ENCODE data around the gene ATXN7L2. TPM values are rescaled to one million over a fixed set of nuclear protein-coding genes. Genes with fewer than 3 reads are reported as not detected.

ATXN7L2 gene
- total RNA-seq, 1 donor from 2014 or later: 19.6 TPM

DNA sequence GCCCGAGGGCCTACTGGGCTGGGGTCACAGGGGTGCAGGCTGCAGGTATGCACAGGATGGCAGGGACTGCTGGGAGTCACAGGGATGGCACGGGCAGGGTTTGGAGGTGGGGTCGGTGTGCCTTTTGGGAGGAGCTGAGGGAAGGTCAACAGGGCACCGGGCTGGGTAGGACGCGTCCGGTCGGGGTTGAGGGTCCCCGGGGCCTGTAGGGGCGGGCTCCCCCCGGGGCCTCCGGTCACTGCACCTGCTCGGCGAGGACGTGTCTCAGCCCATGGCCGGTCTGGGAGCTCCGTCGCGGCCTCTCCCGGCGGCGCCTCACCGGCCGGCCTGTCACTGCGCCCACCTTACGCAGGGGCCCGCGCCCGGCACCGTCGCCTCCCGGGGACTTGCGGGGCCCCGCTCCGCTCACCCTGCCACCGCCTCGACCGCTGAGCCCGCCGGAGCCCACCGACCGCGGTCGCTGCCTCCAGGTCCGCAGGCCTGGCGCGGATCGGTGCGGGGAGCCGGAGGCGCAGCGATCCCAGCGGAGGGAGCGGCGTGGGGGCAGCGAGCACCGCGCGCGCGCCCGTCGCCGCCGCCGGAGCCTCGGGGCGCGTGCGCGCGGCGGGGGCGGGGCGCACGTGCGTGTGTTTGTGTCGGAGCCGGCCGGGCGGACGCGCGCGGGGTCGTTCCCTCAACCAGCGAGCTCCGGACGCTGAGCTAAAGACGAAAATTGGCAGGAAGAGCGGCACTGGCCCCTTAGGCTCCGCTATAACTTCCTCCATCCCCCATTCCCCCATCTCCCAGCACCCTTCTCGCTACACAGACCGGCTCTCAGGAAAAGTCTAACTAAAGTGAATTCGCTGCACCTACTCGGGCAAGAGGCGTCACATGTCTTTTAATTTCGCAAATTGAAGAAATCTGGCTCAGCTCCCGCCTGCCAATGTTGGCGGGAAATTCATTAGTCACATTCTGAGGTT, 25.8 kb downstream of the ATXN7L2 start, which contains the start of gene AMIGO1:
Gene AMIGO1, minus strand, starts transcription at position 552 of the 959 bp plus-strand sequence. CDS start 815 bp downstream, outside the sequence.
- Mint-ChIP-seq H3K27me3 (peaks cover 32% of the 10 kb centered on the region), H3K4me1 (ENCODE audit: low read depth) (peaks cover 10% of the 10 kb centered on the region), H3K4me3 (ENCODE audit: low read depth) (peak within 1 kb of the TSS; percentile 89), H3K9me3 (ENCODE audit: low read depth) (no peaks in the 10 kb centered on the region), H3K27ac (peak within 1 kb of the TSS; percentile 73), H3K36me3 (ENCODE audit: insufficient read depth) (no peaks in the 10 kb centered on the region)
- TF ChIP-seq CTCF (IDR thresholded peaks at IDR 0.05; ENCODE audit: unreplicated experiment): no peak
- peak; percentile 54 for DNase-seq (ENCODE audit: low spot score, unreplicated experiment)

DNA sequence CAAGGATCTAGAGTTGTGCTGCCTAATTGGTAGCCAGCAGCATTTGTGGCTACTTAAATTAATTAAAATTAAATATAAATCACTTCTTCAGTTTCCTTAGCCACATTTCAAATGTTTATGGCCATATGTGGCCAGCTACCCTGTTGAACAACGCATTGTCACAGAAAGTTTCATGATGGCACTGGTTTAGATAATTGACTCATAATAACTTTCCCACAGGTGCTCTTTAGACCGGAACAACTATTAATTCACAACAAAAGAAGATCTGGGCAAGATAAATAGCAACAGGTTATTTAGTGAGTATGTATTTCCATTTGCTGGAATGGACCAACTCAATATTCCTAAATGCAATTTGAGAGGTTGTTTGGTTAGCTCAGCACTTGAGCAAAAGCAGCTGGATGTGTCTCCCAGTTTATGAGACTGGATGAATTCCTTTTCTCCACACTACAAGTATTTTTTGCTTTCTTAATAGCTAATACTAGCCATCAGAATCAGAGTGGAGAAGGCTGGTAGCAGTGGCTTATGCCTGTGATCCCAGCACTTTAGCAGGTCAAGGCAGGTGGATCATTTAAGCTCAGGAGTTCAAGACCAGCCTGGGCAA, 29.5 kb downstream of the ATXN7L2 start:
- Mint-ChIP-seq H3K36me3 (ENCODE audit: insufficient read depth) (no peaks in the 10 kb centered on the region), H3K27me3 (peaks cover 34% of the 10 kb centered on the region), H3K4me1 (ENCODE audit: low read depth) (peaks cover 15% of the 10 kb centered on the region)

DNA sequence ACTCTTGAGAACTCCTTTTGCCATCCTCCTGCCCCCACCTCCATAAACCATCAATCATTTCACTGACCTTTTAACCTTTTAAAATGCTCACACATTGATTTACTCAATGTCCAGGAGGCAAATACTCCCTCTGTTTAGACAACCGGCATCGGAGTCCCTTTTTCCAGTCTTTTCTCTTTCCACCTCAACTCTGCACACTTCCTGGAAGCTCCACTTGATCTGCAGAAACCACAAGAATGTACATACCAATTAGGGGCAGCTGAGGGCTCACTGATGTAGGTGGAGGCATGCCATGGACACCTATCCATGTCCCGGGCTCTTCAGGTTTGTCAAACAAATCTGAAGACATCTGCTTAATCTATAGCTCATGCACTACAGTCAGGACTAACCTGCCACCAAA, 31.1 kb downstream of the ATXN7L2 start:
- peaks cover 27% of the 10 kb centered on the region for H3K27me3 Mint-ChIP-seq
- no peak for TF ChIP-seq CTCF (IDR thresholded peaks at IDR 0.05; ENCODE audit: unreplicated experiment)
- no peak overlapping the region for H3K27ac Mint-ChIP-seq
- no peak for DNase-seq (ENCODE audit: low spot score, unreplicated experiment)
- H3K9me3 Mint-ChIP-seq (ENCODE audit: low read depth): no peaks in the 10 kb centered on the region
- no peak overlapping the region for H3K4me3 Mint-ChIP-seq (ENCODE audit: low read depth)
- no peaks in the 10 kb centered on the region for H3K36me3 Mint-ChIP-seq (ENCODE audit: insufficient read depth)
- H3K4me1 Mint-ChIP-seq (ENCODE audit: low read depth): peaks cover 8% of the 10 kb centered on the region

More for the DNA sequence above, 29.5 kb downstream of the ATXN7L2 start:
- no peak for DNase-seq (ENCODE audit: low spot score, unreplicated experiment)
- Mint-ChIP-seq H3K4me3 (ENCODE audit: low read depth) (no peak overlapping the region), H3K9me3 (ENCODE audit: low read depth) (no peaks in the 10 kb centered on the region), H3K27ac (no peak overlapping the region)
- TF ChIP-seq CTCF (IDR thresholded peaks at IDR 0.05; ENCODE audit: unreplicated experiment): no peak

GRCh38 chr1:109516872-109517271, 33.2 kb downstream of the ATXN7L2 start:
- peaks cover 23% of the 10 kb centered on the region for H3K27me3 Mint-ChIP-seq
- no peak for TF ChIP-seq CTCF (IDR thresholded peaks at IDR 0.05; ENCODE audit: unreplicated experiment)
- H3K9me3 Mint-ChIP-seq (ENCODE audit: low read depth): no peaks in the 10 kb centered on the region
- H3K27ac Mint-ChIP-seq: no peak overlapping the region
- H3K4me3 Mint-ChIP-seq (ENCODE audit: low read depth): no peak overlapping the region
- H3K4me1 Mint-ChIP-seq (ENCODE audit: low read depth): peaks cover 14% of the 10 kb centered on the region
- H3K36me3 Mint-ChIP-seq (ENCODE audit: insufficient read depth): no peaks in the 10 kb centered on the region
- DNase-seq (ENCODE audit: low spot score, unreplicated experiment): no peak

DNA sequence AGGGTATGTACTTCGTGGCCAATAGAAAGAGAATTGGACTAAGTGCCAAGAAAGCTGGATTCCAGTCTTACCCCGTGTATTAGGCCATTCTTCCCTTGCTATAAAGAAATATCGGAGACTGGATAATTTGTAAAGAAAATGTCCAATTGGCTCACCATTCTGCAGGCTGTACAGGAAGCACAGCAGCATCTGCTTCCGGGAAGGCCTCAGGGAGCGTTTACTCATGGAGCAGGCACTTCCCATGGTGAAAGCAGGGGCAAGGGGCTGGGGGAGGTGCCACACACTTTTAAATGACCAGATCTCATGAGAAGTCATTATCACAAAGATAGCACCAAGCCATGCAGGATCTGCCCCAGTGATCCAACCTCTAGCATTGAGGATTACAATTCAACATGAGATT, 33.6 kb downstream of the ATXN7L2 start:
- Mint-ChIP-seq H3K4me1 (ENCODE audit: low read depth) (peaks cover 14% of the 10 kb centered on the region), H3K27ac (no peak overlapping the region), H3K4me3 (ENCODE audit: low read depth) (no peak overlapping the region), H3K9me3 (ENCODE audit: low read depth) (no peaks in the 10 kb centered on the region), H3K36me3 (ENCODE audit: insufficient read depth) (no peaks in the 10 kb centered on the region), H3K27me3 (peaks cover 25% of the 10 kb centered on the region)
- no peak for DNase-seq (ENCODE audit: low spot score, unreplicated experiment)
- no peak for TF ChIP-seq CTCF (IDR thresholded peaks at IDR 0.05; ENCODE audit: unreplicated experiment)
